Left ventricle myocardium superior (tissue), 1 donor: ENCODE data around the gene SNAI1. TPM values are rescaled to one million over a fixed set of nuclear protein-coding genes. Genes with fewer than 3 reads are reported as not detected.
"Not testable (repeated sequence)": the region's sequence is repeated elsewhere in the genome, so short reads cannot be mapped to it uniquely, and the experiment has no call there.

ENCODE experiments used
- ATAC-seq: fragments of 200-7000 bp; cut with Tn5 transposase; one replicate; pipeline ENCODE4 v1.9.1; 2020; ENCODE audit warnings: mild to moderate bottlenecking, moderate library complexity
- DNase-seq: peaks from one replicate; pipeline ENCODE4 v3.0.0-alpha.2; 2020
- intact Hi-C: fragments of 100-400 bp; cut with micrococcal nuclease; formaldehyde crosslinking; loops from one replicate; pipeline ENCODE4 v1.11.0; 2022
- total RNA-seq: library from RNA; stranded (reverse); fragmentation: NEBNext Ultra II Directional; extraction: Animal tissue kit (Norgen Biotek cat#: 25700); gene quantifications from one replicate; pipeline ENCODE4 v1.2.1, GENCODE V29; 2021
- donor health status: DM: no; HTN: yes; CAD: no; lungs with severe emphysema.

The SNAI1 gene
- total RNA-seq, 1 donor from 2014 or later: 0.82 TPM

DNA sequence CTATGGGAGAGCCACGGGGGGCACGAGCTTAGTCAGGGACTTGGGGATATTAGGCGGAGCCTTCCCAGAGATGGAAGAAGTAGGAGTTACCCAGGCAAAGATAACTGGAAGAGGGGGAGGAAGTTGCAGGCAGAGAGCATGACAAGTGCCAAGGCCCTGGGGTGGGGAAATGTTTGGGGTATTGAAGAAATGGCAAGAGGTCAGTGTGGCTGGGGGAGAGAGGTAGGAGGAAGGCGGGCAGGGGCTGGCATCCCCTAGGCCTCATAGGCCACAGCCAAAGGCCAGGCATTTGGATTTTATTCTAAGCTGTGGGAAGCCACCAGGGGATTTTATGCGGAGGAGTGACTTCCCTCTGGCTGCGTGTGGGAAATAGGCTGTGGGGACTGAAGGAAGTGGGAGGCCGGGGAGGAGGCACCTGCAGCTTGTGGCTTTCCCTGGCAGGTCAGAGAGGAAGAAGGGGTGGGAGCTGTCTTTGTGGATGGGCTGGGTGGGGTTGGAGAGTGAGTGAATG is 22.7 kb downstream of the SNAI1 start:
- DNase-seq: no peak
- intact Hi-C loops: no loop called here
- ATAC-seq: peak; percentile 57

DNA sequence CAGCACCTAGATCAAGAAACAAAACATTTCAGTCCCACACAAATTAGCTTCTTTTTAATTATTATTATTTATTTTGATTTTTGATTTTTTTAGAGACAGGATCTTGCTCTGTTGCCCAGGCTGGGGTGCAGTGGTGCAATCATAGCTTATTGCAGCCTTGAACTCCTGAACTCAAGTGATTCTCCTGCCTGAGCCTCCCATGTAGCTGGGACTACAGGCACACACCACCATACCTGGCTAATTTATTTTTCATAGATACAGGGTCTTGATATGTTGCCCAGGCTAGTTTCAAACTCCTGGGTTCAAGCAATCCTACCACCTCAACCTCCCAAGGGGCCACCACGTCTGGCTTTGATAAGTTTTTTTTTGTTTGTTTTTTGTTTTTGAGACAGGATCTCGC is 24.6 kb downstream of the SNAI1 start:
- DNase-seq (no peak), ATAC-seq (no peak)
- intact Hi-C loops: no loop called here

DNA sequence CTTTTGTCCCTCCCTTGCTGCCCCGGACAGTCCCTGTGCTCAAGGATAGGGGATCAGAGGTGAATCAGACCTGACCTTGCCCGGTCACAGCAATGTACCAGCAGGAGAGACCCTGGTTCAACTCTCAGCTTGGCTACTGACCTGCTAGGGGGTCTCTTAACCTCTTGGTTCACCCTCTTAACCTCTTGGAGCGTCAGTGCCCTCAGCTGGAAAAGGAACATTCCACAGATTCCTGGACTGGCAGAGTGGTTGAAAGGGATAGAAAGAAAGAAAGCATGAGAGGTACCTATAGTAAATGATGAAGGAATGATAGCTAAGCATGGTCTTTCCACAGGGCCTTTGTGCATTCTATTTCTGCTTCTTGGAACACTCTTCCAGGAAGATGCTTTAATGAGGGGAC is 25.2 kb downstream of the SNAI1 start:
- ATAC-seq (no peak), DNase-seq (no peak)

DNA sequence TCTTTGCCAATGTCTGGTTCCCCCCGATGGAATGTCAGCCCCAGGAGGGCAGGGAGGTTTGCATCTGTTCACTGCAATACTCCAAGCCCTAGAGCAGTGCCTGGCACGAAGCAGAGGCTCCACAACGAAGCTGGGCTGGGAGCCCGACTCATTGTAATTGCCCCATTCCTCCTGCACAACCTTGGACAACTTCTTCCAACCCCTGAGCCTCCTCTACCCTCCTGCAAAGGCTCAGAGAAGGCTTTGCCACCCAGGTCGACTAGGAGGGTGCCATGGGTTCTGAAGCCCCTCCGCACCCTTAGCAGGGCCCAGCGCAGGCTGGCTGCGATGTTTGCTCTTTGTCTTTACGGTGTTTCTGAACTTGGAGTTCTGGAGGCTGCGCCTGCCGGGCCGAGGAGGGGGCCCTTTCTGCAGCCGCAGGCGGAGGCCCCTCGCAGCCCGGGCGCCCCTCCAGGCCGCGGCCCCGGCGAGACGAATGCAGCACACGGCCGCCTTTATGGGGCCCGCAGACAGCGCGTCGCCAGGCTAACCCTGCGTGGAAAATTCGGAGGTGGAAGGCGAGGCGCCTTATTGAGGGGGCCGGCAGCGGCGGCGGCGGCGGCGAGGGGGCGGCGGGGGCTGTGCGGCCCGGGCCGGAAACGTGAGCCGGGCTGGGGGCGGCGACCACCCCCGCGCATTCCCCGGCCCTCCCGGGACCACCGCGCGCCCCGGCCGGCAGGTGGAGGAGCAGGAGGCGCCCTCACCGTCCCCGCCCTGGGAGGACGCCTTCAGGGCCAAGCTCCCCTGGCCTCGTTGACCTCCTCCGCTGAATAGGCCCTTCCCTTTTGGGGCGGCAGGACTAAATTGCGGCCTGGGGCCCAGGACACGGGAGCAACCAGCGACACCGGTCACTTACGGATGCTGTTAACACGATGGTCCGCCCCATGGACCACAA is 27.0 kb downstream of the SNAI1 start:
- ATAC-seq (no peak), DNase-seq (no peak)
- intact Hi-C loops: no loop called here

More for the DNA sequence above, 25.2 kb downstream of the SNAI1 start:
- intact Hi-C loops: no loop called here

DNA sequence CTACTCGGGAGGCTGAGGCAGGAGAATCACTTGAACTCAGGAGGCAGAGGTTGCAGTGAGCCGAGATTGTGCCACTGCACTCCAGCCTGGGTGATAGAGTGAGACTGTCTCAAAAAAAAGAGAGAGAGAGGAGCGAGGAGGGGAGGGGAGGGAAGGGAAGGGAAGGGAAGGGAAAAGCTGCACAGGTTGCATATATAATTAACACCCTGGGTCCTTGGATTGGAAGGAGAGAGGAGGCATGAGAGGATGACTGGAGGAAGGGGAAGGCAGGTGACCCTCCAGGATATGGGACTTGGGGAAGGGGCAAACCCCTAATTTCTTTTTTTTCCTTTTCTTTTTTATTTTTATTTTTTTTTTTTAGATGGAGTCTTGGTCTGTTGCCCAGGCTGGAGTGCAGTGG is 28.8 kb downstream of the SNAI1 start:
- intact Hi-C loops, ATAC-seq, DNase-seq: not testable (repeated sequence)

DNA sequence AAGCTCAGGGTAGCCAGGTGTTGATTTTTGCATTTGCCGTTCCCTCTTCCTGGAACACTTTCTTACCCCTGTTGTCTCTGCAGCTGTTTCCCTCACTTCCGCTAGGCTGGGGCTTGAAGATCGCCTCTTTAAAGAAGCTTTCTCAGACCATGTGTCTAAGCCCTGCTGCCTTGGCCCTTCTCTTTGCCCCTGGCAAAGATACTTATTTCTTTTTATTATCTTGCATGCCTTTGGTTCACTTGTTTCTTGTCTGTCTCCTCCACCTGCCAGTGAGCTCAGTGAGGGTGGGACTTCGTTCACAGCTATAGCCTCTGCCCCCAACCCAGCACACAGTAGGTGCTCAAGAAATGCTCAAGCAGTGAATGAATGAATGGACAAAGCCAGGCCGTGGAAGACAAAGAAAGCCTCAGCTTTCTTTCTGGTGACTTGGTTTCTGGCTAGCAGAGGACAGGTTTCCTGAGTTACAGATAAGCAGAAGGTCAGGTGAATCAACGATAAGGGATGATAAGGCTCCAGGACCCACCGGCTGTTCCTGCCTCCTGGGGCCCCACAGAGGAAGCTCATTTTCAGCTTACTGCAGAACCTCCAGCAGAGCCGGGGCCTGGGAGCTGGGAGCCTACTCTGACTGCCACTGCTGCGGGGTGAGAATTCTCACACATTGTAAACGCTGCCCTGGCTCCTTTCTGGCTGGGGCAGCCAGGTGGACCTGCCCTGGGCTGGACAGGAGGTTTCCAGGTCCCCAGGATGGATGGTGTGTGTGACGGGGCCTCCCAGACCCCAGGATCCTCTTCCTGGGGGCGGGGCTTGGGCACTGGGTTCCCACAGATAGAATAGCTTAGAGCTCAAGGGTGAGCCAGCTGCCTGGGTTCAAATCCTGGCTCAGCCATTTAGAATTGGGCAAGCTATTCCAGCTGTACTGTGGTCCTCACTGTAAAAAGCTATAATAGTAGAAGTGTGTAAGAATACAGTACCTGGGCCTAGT is 29.8 kb downstream of the SNAI1 start:
- DNase-seq: no peak
- intact Hi-C loops: no loop called here
- ATAC-seq: no peak

DNA sequence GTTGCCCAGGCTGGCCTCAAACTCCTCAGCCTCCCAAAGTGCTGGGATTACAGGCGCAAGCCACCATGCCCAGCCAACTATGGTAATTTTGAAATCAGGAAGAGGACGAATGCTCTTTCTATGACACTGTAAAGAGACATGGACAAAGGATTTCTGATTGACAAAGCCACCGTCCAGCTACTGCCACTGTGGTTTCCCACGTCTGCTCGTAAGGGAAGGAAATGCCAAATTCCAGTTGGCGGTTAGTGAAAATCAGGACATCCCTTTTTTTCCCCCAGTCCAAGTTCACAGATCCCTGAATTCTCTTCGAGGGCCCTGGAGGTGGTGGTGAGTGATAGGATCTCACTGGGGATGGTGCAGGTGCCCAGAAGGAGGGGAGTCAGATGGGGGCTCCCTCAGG is 31.2 kb downstream of the SNAI1 start:
- DNase-seq (no peak), ATAC-seq (no peak)
- intact Hi-C loops: no loop called here

DNA sequence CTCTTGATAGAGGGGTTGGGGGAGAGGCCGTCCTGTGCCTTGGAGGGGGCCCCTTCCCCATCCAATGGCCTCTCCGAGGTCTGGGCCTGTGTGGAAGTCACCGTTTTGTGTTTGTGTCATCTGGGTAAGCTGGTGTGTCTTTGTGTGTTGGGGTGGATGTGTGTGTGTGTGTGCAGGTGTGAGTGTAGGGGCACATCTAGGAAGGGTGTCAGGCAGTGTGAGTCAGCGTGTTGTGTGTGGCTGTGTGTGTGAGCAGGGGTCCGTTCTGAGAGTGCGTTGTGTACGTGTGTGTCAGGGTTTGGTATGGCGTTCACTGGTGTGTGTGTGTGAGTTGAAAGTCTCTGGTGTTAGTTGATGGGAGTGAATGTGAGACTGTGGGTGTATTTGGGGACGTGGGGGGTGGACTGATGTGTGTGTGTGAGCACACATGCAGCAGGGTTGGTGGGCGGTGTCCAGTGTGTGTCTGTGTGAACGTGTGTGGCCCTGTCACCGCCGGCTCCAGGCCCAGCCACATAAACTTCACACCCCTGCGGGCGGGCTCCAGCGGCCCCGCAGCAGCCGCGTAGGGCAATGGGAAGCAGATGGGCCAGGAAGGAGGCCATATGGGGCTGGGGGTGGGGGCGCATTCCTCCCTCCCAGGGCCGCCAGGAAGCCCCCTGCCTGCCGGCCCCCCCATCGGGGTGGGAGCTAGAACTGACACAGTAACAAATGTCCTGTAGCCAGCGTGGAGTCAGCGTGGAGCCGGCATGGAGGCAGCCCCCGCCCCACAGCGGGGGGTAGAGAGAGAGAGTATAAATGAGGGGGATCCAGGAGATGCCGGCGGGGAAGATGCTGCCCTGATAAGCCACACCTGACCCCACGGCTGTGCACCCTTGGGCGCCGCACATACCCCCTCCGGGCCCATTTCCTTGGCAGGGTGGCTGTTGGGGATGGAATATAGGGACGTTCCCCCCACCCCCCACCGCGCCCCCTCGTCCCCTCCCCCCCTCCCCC is 32.1 kb downstream of the SNAI1 start:
- intact Hi-C loops: no loop called here
- ATAC-seq (no peak), DNase-seq (no peak)

DNA sequence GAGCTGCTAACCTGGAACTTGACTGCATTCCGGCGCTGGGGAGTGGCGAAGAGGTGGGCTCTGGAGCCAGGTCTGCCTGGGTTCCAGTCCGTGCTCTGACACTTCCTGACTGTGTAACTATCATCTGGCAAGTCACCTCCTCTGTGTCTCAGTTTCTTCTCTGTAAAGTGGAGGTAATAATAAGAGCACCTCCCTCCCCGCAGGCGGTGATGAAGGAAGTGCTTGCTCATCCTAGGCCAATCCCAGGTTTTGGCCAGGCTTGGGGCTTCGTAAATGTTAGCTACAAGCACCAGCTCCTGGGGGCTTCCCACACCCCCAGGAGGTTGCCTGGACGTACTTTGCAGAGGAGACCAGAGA is 32.8 kb downstream of the SNAI1 start:
- intact Hi-C loops: no loop called here
- DNase-seq (no peak), ATAC-seq (no peak)

DNA sequence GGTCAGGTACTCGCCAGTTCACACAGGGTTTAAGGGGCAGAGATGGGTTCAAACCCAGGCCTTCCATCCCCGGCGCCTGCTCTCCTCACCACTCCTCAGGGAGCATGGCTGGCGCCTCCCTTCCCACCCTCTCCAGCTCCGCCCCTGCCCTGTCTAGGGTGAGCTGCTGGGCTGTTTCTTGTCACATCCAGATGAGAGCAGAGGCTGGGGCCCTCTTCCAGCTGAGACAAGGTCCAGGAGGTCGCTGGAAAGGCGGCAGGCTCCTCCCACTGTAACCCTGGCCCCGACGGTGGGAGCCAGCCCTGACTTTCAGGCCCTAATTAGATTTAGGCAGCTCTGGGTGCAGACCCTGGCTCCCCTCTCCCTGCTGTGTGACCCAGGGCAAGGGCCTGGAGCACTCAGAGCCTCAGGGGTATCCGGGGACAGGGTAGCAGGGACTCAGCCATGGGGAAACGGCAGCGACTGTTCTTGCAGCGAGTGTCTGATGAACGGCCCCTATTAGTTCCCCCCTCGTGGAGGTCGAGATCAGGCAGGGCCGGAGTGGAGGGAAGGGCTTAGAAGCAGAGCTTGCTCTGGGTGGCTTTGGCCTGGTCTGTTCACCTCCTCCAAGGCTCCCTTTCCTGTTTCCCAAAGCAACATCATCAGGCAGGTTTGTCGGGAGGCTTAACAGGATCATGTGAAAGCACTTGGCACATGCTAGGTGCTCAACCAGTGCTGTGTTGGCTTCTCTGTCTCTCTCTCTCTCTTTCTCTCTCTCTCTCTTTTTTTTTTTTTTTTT is 33.4 kb downstream of the SNAI1 start:
- ATAC-seq (peak; percentile 49), DNase-seq (no peak)
- intact Hi-C loops: no loop called here

DNA sequence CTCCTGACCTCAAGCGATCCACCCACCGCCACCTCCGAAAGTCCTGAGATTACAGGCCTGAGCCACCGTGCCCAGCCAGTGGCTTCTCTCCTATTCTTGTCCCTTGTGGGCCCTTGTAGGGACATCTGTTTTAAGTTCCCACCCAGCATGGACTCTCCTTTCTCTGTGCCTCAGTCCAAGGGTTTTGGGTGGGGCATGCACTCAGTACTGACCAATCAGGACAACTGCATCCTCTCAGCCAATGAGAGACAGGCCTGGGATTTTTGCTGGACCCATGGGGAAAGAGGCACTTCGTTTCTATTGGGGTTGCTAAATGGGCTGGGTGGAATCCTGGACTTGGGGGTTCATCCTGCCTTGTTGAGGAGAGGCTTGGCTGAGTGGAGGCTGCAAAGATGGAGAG is 34.4 kb downstream of the SNAI1 start:
- ATAC-seq (no peak), DNase-seq (no peak)
- intact Hi-C loops: no loop called here

DNA sequence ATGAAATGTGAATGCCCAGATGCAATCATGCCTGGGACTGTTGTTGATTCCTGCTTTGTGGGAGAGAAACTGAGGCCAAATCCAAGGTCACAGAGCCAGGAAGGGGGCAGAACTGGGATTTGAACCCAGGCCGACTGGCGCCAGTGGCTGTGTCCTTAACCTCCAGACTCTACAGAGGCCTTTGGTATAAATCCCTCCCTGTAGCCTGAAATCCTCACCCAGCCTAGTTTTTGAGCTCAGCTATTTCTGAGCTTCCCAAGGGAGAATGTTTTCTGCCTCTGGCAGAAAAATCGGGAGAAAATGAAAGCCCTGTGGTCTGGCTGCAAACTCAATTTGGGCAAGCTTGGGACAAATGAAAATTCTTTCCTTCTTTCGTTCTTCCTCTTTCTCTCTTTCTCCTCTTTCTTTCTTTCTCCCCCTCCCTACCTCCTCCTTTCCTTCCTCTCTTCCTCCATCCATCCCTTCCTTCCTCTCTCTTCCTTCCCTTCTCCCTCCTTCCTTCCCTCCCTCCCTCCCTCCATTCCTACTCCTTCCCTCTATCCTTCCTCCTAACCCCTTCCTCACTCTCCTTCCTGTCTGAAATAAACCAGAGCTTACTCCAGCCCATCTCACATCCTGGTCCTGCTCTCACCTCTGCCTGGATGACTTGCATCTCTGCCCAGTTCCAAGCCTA is 34.9 kb downstream of the SNAI1 start:
- ATAC-seq (no peak), DNase-seq (no peak)
- intact Hi-C loops: no loop called here

DNA sequence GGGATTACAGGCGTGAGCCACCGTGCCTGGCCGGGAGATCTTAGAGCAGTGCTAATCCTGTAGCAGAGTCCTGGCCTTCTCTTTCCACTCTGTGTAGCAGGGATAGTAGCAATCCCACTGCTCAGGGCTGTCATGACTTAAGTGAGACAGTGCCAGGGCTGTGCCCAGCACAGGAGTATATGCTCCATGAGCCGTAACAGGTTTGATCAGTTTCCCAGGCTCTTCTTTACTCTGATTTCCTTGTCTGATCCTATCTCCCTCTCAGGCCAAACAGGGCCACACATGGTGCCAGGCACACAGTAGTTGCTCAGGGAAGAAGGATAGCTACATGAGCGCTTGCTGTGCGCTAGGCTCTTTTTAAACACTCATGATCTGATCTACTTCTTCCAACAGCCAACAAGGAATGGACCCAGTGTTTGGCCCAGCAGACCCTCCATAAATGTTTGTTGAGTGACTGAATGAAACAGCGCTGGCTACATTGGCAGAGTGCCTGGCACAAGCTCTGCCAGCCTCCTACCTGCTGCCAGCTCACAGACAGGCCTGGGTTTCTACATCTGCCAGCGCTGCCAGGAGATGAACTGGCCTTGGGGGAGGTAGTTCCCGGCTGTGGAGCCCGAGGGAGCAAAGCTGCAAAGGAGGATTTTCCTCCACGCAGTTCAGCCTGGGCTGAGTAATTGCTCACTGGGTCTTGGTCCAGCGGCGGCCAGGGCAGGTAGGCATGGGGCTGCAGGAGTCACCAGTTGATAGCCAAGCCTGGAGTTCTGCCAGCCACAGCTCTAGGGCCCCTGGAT is 36.9 kb downstream of the SNAI1 start:
- intact Hi-C loops: no loop called here
- DNase-seq (peak; percentile 80), ATAC-seq (peak; percentile 89)

DNA sequence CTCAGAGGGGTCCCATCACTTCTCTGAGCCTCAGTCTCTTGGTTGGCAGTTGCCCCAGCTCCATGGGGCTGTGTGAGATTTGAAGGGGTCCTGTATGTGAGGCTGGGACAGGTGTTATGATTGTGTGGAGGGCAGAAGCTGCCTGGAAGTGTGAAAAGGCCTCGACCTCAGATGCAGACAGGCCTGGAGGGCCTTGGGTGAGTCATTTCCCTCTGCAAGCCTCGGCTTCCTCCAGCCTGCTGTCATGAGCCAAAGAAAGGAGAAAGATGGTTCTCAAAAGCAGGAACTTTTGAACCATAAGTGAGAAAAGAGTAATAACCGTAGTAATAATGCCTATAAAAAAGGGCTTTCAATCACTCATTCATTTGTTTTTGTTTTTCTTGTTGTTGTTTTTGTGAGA is 37.5 kb downstream of the SNAI1 start:
- intact Hi-C loops: no loop called here
- DNase-seq: no peak
- no peak for ATAC-seq

DNA sequence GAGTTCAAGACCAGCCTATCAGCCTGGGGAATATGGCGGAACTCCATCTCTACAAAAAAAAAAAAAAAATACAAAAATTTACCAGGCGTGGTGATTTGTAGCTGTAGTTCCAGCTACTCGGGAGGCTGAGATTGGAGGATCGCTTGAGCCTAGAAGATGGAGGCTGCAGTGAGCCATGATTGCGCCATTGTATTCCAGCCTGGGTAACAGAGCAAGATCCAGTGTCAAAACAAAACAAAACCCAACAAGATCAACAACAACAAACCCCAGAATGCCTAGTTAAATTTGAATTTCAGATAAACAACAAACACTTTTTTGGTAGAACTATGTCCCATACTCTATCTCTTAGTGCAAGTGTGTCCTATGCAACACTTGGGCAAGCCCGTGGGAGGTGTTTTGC is 39.9 kb downstream of the SNAI1 start:
- intact Hi-C loops: no loop called here
- no peak for ATAC-seq
- no peak for DNase-seq

DNA sequence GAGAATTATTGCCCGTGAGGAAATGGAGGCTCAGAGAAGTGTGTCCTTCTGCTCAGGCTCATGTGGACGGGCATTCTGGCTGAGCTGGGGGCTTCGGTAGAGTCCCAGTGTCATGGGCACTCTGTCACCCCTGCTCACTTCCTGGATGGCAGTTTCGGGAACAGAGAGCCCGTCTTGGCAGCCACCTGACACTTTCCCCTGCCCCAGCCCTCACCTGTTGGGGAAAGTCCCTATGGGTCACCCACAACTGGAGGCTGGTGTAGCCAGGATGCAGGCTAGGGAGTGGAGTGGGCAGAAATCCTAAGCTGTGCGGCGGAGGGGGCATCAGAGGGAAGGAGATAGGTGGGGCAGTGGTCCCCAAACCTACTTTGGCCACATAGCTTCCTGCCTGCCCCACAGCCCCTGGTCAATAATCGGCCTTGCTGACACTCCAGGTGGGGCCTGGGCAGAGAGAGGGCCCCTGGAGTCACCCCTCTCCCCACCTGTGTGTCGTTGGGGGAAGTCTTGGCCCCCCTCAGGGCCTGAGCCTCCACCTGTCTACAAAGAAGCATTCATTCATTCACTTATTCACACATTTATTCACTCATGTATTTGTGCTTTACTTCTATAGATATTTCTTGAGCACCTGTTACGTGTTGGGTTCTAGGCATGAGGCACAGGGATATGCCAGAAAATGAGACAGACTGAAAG is 40.5 kb downstream of the SNAI1 start:
- ATAC-seq: no peak
- intact Hi-C loops: no loop called here
- DNase-seq: no peak
